Fibroblast of lung (primary cell): ENCODE measurements around the gene OPRM1. TPM values are rescaled to one million over a fixed set of nuclear protein-coding genes. Genes with fewer than 3 reads are reported as not detected.

Source experiments
- DNase-seq, 2 donors: peaks; one replicate each; pipeline versions ENCODE4 v3.0.0 to v3.0.0-alpha.2; 2010; ENCODE audit warnings: low read depth in 2 of 2
- H2AFZ ChIP-seq: 2 replicates; pipeline ENCODE4 v1.5.1; 2012; ENCODE audit warnings: low read length, control low read depth, inconsistent platforms
- H3K27ac ChIP-seq: 2 replicates; pipeline ENCODE4 v1.5.1; 2011; ENCODE audit warnings: low read length, control low read depth; ENCODE audit not compliant: insufficient read depth
- H3K27me3 ChIP-seq: 2 replicates; pipeline ENCODE4 v1.5.1; 2011; ENCODE audit warnings: mild to moderate bottlenecking, low read length; ENCODE audit not compliant: control insufficient read depth, insufficient read depth
- H3K36me3 ChIP-seq: 2 replicates; pipeline ENCODE4 v1.5.1; 2011; ENCODE audit warnings: low read length; ENCODE audit not compliant: control insufficient read depth, insufficient read depth
- H3K4me1 ChIP-seq: 2 replicates; pipeline ENCODE4 v1.5.1; 2011; ENCODE audit warnings: low read length; ENCODE audit not compliant: control insufficient read depth, insufficient read depth; ENCODE audit errors: extremely low read depth
- H3K4me2 ChIP-seq: 2 replicates; pipeline ENCODE4 v1.5.1; 2011; ENCODE audit warnings: low read length, control low read depth; ENCODE audit not compliant: insufficient read depth; ENCODE audit errors: extremely low read depth
- H3K4me3 ChIP-seq, 4 experiments: fragments of 200-600 bp in 1 of 4; sonication (generic) in 1 of 4; replicated peaks in 1 of 4; 2 replicates each; pipeline ENCODE4 v1.5.1; 2011 to 2016; ENCODE audit warnings: low read length in 4 of 4, low read depth in 3 of 4, mild to moderate bottlenecking in 3 of 4, control low read depth in 2 of 4, inconsistent platforms in 1 of 4, mixed read lengths in 1 of 4; ENCODE audit not compliant: insufficient read depth in 1 of 4; ENCODE audit errors: control extremely low read depth in 1 of 4
- H3K79me2 ChIP-seq: 2 replicates; pipeline ENCODE4 v1.5.1; 2012; ENCODE audit warnings: mild to moderate bottlenecking, low read length, inconsistent platforms; ENCODE audit not compliant: control insufficient read depth, insufficient read depth
- H3K9ac ChIP-seq: 2 replicates; pipeline ENCODE4 v1.5.1; 2011; ENCODE audit warnings: mild to moderate bottlenecking, low read length, control low read depth; ENCODE audit not compliant: insufficient read depth
- H3K9me3 ChIP-seq: 2 replicates; pipeline ENCODE4 v1.5.1; 2012; ENCODE audit warnings: low read depth, low read length; ENCODE audit not compliant: control insufficient read depth, insufficient read depth
- H4K20me1 ChIP-seq: 2 replicates; pipeline ENCODE4 v1.5.1; 2011; ENCODE audit warnings: low read length; ENCODE audit not compliant: control insufficient read depth, insufficient read depth; ENCODE audit errors: extremely low read depth
- CTCF ChIP-seq, 2 donors: IDR thresholded peaks in 1 of 2; conservative IDR thresholded peaks in 1 of 2; 1 replicate in 1 of 2; 2 replicates in 1 of 2; pipeline ENCODE4 v1.5.1; 2011 to 2012; ENCODE audit warnings: low read length in 2 of 2, control low read depth in 1 of 2, inconsistent platforms in 1 of 2, low read depth in 1 of 2, mild to moderate bottlenecking in 1 of 2
- EZH2 ChIP-seq: IDR thresholded peaks from 2 replicates; pipeline ENCODE4 v1.5.1; 2012; ENCODE audit warnings: low read length, control low read depth, mild to moderate bottlenecking; ENCODE audit errors: missing control alignments
- polyA plus RNA-seq, 2 donors: library from polyadenylated mRNA; depleted of rRNA in 1 of 2; stranded (reverse) in 1 of 2; unstranded in 1 of 2; fragments of >200 nt; gene quantifications; 2 replicates each; pipeline ENCODE4 v1.2.1, GENCODE V29; 2011 to 2012; ENCODE audit warnings: missing spikeins in 1 of 2
- total RNA-seq: library from RNA; depleted of rRNA; stranded (reverse); fragments of >200 nt; gene quantifications from 2 replicates; pipeline ENCODE4 v1.2.1, GENCODE V29; 2014

OPRM1 gene
- total and polyA plus RNA-seq, 2 donors (not counting 1 experiment from before 2014, with no cell fraction given) = not detected

GRCh38 chr6:154125421-154125820 lies 86.4 kb downstream of the OPRM1 start:
- Histone ChIP-seq H3K4me2 (no peak overlapping the region), H2AFZ (no peak overlapping the region), H3K9ac (no peak overlapping the region), H3K27ac (no peak overlapping the region), H3K9me3 (no peaks in the 10 kb centered on the region), H3K27me3 (no peaks in the 10 kb centered on the region), H3K79me2 (no peaks in the 10 kb centered on the region), H3K4me1 (no peaks in the 10 kb centered on the region), H3K36me3 (no peaks in the 10 kb centered on the region), H4K20me1 (no peaks in the 10 kb centered on the region), H3K4me3 (no peak overlapping the region)
- DNase-seq = no peak
- TF ChIP-seq CTCF (conservative IDR thresholded peaks at IDR 0.05 in 1 of 2, IDR thresholded peaks at IDR 0.05 in 1 of 2; ENCODE audit: low read depth in 1 of 2, low read length in 2 of 2) (no peak), EZH2 (no peak)

- Histone ChIP-seq H3K36me3 (no peaks in the 10 kb centered on the region), H3K79me2 (no peaks in the 10 kb centered on the region), H3K4me2 (no peak overlapping the region), H3K9ac (no peak overlapping the region), H3K27ac (no peak overlapping the region), H3K9me3 (no peaks in the 10 kb centered on the region), H3K4me3 (no peak overlapping the region), H2AFZ (no peak overlapping the region), H3K27me3 (no peaks in the 10 kb centered on the region), H4K20me1 (no peaks in the 10 kb centered on the region), H3K4me1 (no peaks in the 10 kb centered on the region)
- TF ChIP-seq CTCF (conservative IDR thresholded peaks at IDR 0.05 in 1 of 2, IDR thresholded peaks at IDR 0.05 in 1 of 2; ENCODE audit: low read depth in 1 of 2, low read length in 2 of 2) (no peak), EZH2 (no peak)
- DNase-seq = no peak
Measured at GRCh38 chr6:154127657-154128056, 88.6 kb downstream of the OPRM1 start.

- Histone ChIP-seq H4K20me1 (no peaks in the 10 kb centered on the region), H3K4me3 (no peak overlapping the region), H3K36me3 (no peaks in the 10 kb centered on the region), H3K79me2 (no peaks in the 10 kb centered on the region), H2AFZ (no peak overlapping the region), H3K9me3 (no peaks in the 10 kb centered on the region), H3K9ac (no peak overlapping the region), H3K27ac (no peak overlapping the region), H3K4me1 (no peaks in the 10 kb centered on the region), H3K27me3 (no peaks in the 10 kb centered on the region), H3K4me2 (no peak overlapping the region)
- TF ChIP-seq EZH2 = no peak
- TF ChIP-seq CTCF (conservative IDR thresholded peaks at IDR 0.05 in 1 of 2, IDR thresholded peaks at IDR 0.05 in 1 of 2; ENCODE audit: low read depth in 1 of 2, low read length in 2 of 2) = no peak
- DNase-seq = no peak
Measured at GRCh38 chr6:154134471-154135147, 95.6 kb downstream of the OPRM1 start.
